SK-N-SH (cell line): ENCODE data around the gene GAR1. TPM values are rescaled to one million over a fixed set of nuclear protein-coding genes. Genes with fewer than 3 reads are reported as not detected.

Experiments used
- CTCF ChIA-PET: fragments of 300-600, 350-600 bp; formaldehyde crosslinking; extraction: SDS; loops from one replicate; lab custom pipeline; 2021; lab: Yijun Ruan, JAX
- POLR2A ChIA-PET: fragments of 350-600 bp; sonication (Branson Sonifier 250); formaldehyde crosslinking; extraction: SDS; loops from one replicate; lab custom pipeline; 2020; ENCODE audit warnings: antibody characterized with exemption, inconsistent platforms; lab: Yijun Ruan, JAX
- DNase-seq: peaks from one replicate; pipeline ENCODE4 v3.0.0; 2012
- H2AFZ ChIP-seq: fragments of 200-600 bp; sonication (generic); 2 replicates; pipeline ENCODE4 v1.8.1; 2016; ENCODE audit warnings: antibody characterized with exemption, mild to moderate bottlenecking, low read depth
- H3F3A ChIP-seq: fragments of 200-600 bp; sonication (generic); replicated peaks from 2 replicates; pipeline ENCODE3; 2016; ENCODE audit warnings: antibody characterized with exemption, mild to moderate bottlenecking; ENCODE audit not compliant: insufficient read depth
- H3K27ac ChIP-seq, 2 experiments: fragments of 200-500 bp in 1 of 2; fragments of 200-600 bp in 1 of 2; sonication (Bioruptor generic) in 1 of 2; sonication (generic), shearing (Covaris generic) in 1 of 2; 2 replicates each; pipeline versions ENCODE4 v1.5.1 to v1.6.1; 2014 to 2016; ENCODE audit warnings: low read depth in 2 of 2, inconsistent platforms in 1 of 2, low read length in 1 of 2, mild to moderate bottlenecking in 1 of 2, mixed read lengths in 1 of 2
- H3K27me3 ChIP-seq: fragments of 200-600 bp; sonication (generic), shearing (Covaris generic); 2 replicates; pipeline ENCODE4 v1.6.1; 2016; ENCODE audit warnings: mixed run types; ENCODE audit not compliant: insufficient read depth
- H3K36me3 ChIP-seq, 2 experiments: fragments of 200-500 bp in 1 of 2; fragments of 200-600 bp in 1 of 2; sonication (Bioruptor generic) in 1 of 2; sonication (generic) in 1 of 2; replicated peaks in 1 of 2; 2 replicates each; pipeline versions ENCODE3 to v1.5.1; 2014 to 2016; ENCODE audit warnings: low read length in 1 of 2, mild to moderate bottlenecking in 1 of 2; ENCODE audit not compliant: insufficient read depth in 2 of 2, control insufficient read depth in 1 of 2
- H3K4me1 ChIP-seq, 2 experiments: fragments of 200-500 bp in 1 of 2; fragments of 200-600 bp in 1 of 2; sonication (Bioruptor generic) in 1 of 2; sonication (generic), shearing (Covaris generic) in 1 of 2; 2 replicates each; pipeline versions ENCODE4 v1.5.1 to v1.6.1; 2014 to 2016; ENCODE audit warnings: low read depth in 1 of 2, low read length in 1 of 2, mixed run types in 1 of 2; ENCODE audit not compliant: insufficient read depth in 2 of 2, control insufficient read depth in 1 of 2
- H3K4me2 ChIP-seq: fragments of 200-600 bp; sonication (generic), shearing (Covaris generic); 2 replicates; pipeline ENCODE4 v1.6.1; 2017; ENCODE audit warnings: mixed run types
- H3K4me3 ChIP-seq, 2 experiments: fragments of 200-500 bp in 1 of 2; fragments of 200-600 bp in 1 of 2; sonication (Bioruptor generic) in 1 of 2; sonication (generic), shearing (Covaris generic) in 1 of 2; 2 replicates each; pipeline versions ENCODE4 v1.5.1 to v1.8.1; 2014 to 2016; ENCODE audit warnings: low read depth in 2 of 2, inconsistent platforms in 1 of 2, low read length in 1 of 2, mild to moderate bottlenecking in 1 of 2, mixed read lengths in 1 of 2, moderate library complexity in 1 of 2
- H3K79me2 ChIP-seq: fragments of 200-600 bp; sonication (generic); 2 replicates; pipeline ENCODE4 v1.8.1; 2017; ENCODE audit warnings: mild to moderate bottlenecking; ENCODE audit not compliant: insufficient read depth
- H3K9ac ChIP-seq: fragments of 200-600 bp; sonication (generic); 2 replicates; pipeline ENCODE4 v1.6.1; 2017; ENCODE audit warnings: mixed run types
- H3K9me2 ChIP-seq: fragments of 200-600 bp; sonication (generic); 2 replicates; pipeline ENCODE4 v1.6.1; 2017; ENCODE audit warnings: mixed run types
- H3K9me3 ChIP-seq: fragments of 200-600 bp; sonication (generic); 2 replicates; pipeline ENCODE4 v1.6.1; 2017; ENCODE audit warnings: mixed run types, mild to moderate bottlenecking, moderate library complexity
- H4K20me1 ChIP-seq: fragments of 200-600 bp; sonication (generic); 2 replicates; pipeline ENCODE4 v1.6.1; 2017; ENCODE audit warnings: mild to moderate bottlenecking, mixed run types; ENCODE audit not compliant: insufficient read depth
- CHD2 ChIP-seq: fragments of 150-350 bp; IDR thresholded peaks from 2 replicates; pipeline ENCODE4 v1.6.1; 2018; ENCODE audit warnings: low read length; ENCODE audit not compliant: partially characterized antibody
- ELF1 ChIP-seq: IDR thresholded peaks from 2 replicates; pipeline ENCODE4 v1.4.0; 2012
- EP300 ChIP-seq, 2 experiments: IDR thresholded peaks; 2 replicates each; pipeline versions ENCODE4 v1.4.0 to v1.6.1; 2012; ENCODE audit warnings: borderline replicate concordance in 1 of 2, low read depth in 1 of 2, low read length in 1 of 2
- EZH2phosphoT487 ChIP-seq: fragments of 200-600 bp; sonication (generic); IDR thresholded peaks from 2 replicates; pipeline ENCODE4 v1.6.1; 2017; ENCODE audit warnings: low read depth, mixed run types, mild to moderate bottlenecking, antibody characterized with exemption, moderate library complexity, borderline replicate concordance
- FOXJ3 ChIP-seq: sonication (generic); formaldehyde crosslinking; IDR thresholded peaks from 2 replicates; pipeline ENCODE4 v1.5.1; 2020; ENCODE audit warnings: mild to moderate bottlenecking, missing genetic modification reagents
- GABPA ChIP-seq: IDR thresholded peaks from 2 replicates; pipeline ENCODE4 v1.4.0; 2012; ENCODE audit warnings: low read depth, mild to moderate bottlenecking
- GATA2 ChIP-seq: sonication (generic); formaldehyde crosslinking; IDR thresholded peaks from 2 replicates; pipeline ENCODE4 v1.5.0; 2020; ENCODE audit warnings: mild to moderate bottlenecking, missing genetic modification reagents
- JUND ChIP-seq: IDR thresholded peaks from 2 replicates; pipeline ENCODE4 v1.4.0; 2012
- MEF2A ChIP-seq: IDR thresholded peaks from 2 replicates; pipeline ENCODE4 v1.4.0; 2012; ENCODE audit warnings: low read depth, borderline replicate concordance
- MXI1 ChIP-seq: IDR thresholded peaks from 2 replicates; pipeline ENCODE4 v1.6.1; 2012; ENCODE audit warnings: mild to moderate bottlenecking, low read depth, low read length, improper control_type of control experiment
- POLR2AphosphoS5 ChIP-seq: IDR thresholded peaks from 2 replicates; pipeline ENCODE4 v1.6.1; 2012; ENCODE audit warnings: low read depth, low read length
- RAD21 ChIP-seq: IDR thresholded peaks from 2 replicates; pipeline ENCODE4 v1.6.1; 2012; ENCODE audit warnings: mild to moderate bottlenecking, low read length
- RCOR1 ChIP-seq: fragments of 150-350 bp; IDR thresholded peaks from 2 replicates; pipeline ENCODE4 v1.6.1; 2017; ENCODE audit warnings: antibody characterized with exemption, low read length
- REST ChIP-seq: IDR thresholded peaks from 2 replicates; pipeline ENCODE4 v1.6.1; 2012; ENCODE audit warnings: mild to moderate bottlenecking, low read depth, low read length, moderate library complexity
- RFX5 ChIP-seq: IDR thresholded peaks from 2 replicates; pipeline ENCODE4 v1.6.1; 2012; ENCODE audit warnings: mild to moderate bottlenecking, improper control_type of control experiment, low read length
- RXRA ChIP-seq: IDR thresholded peaks from 2 replicates; pipeline ENCODE4 v1.4.0; 2012; ENCODE audit warnings: low read depth, mild to moderate bottlenecking, borderline replicate concordance
- SMC3 ChIP-seq: IDR thresholded peaks from 2 replicates; pipeline ENCODE4 v1.6.1; 2012; ENCODE audit warnings: low read depth, low read length, improper control_type of control experiment
- TCF12 ChIP-seq: IDR thresholded peaks from 2 replicates; pipeline ENCODE4 v1.4.0; 2012
- YY1 ChIP-seq: IDR thresholded peaks from 2 replicates; pipeline ENCODE4 v1.4.0; 2012; ENCODE audit warnings: low read depth, mild to moderate bottlenecking
- WGBS: methylation state at CpG from one replicate; pipeline ENCODE4 v1.1.6; 2017; ENCODE audit warnings: low lambda C conversion rate; 5-methylcytosine and 5-hydroxymethylcytosine counted together
- polyA plus RNA-seq, 3 experiments: library from polyadenylated mRNA; depleted of rRNA; stranded (reverse); fragments of >200 nt; gene quantifications; 2 replicates each; pipeline ENCODE4 v1.2.3, GENCODE V29; 2012
- TF ChIP-seq, protein P1 (sequence below): IDR thresholded peaks from 2 replicates; pipeline ENCODE4 v1.4.0; 2012; ENCODE audit warnings: low read depth, borderline replicate concordance
- TF ChIP-seq, protein P2 (sequence below): fragments of 150-350 bp; IDR thresholded peaks from 2 replicates; pipeline ENCODE4 v1.6.1; 2016; ENCODE audit warnings: mild to moderate bottlenecking, low read depth, low read length

Gene GAR1
- polyA plus RNA-seq, 1 of the 3 experiments (the other 2 are of a cell fraction): 40.5 TPM

DNA sequence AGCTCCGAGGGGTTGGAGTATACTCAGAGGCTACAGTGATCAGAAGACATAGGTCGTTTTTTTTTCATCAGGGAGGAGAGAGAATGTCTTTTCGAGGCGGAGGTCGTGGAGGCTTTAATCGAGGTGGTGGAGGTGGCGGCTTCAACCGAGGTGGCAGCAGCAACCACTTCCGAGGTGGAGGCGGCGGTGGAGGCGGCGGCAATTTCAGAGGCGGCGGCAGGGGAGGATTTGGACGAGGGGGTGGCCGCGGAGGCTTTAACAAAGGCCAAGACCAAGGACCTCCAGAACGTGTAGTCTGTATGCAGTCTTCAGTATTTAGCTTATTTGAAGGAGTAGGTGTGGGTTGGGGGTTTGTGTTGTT is 500 bp downstream of the GAR1 start:
- H3K79me2 ChIP-seq: peaks cover 56% of the 10 kb centered on the region
- POLR2A ChIA-PET: no interaction called here

DNA sequence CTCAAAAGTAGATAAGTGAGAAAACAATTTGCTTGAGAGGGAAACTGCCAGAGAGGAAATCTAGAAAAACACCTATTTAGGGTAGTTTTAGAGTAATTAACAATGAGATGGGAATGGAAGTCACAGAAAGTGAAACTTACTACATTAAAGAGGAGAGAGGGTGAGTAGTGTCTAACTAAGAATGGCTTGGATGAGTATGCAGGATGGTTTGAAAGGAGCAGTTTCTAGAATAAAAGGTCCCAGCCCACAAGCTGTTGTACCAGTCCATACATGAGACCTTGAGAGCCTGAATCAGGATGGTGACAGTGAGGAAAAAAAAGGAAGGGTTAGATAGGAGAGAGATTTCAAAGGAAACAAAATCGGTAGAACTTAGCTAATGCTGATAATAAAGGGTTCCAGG is 1.3 kb downstream of the GAR1 start:
- Histone ChIP-seq H3F3A (no peaks in the 10 kb centered on the region), H3K27me3 (no peaks in the 10 kb centered on the region), H3K4me2 (peak overlapping the region; percentile 93), H3K9me2 (no peaks in the 10 kb centered on the region), H2AFZ (no peak overlapping the region), H3K27ac (no peak overlapping the region), H3K9ac (peak overlapping the region; percentile 88; the same call in 1 of the 2 replicates), H4K20me1 (no peaks in the 10 kb centered on the region), H3K79me2 (peaks cover 60% of the 10 kb centered on the region), H3K4me3 (peak overlapping the region; percentile 91 to 100), H3K36me3 (peaks cover 38 to 42% of the 10 kb centered on the region in 2 experiments), H3K9me3 (no peaks in the 10 kb centered on the region), H3K4me1 (peaks cover 5 to 11% of the 10 kb centered on the region in 2 experiments; a peak in 3 of 4 replicates)
- CTCF ChIA-PET: interaction anchor here (0.6 to 3.0 kb wide), 2 partner anchors 10 to 384 kb away, joined by 5 to 17 read pairs; no protein-coding TSS in a partner anchor
- WGBS: 0% methylated on average over 1 of the region's 1 CpG
- POLR2A ChIA-PET: no interaction called here
- DNase-seq: no peak
- TF ChIP-seq POLR2AphosphoS5 (no peak), SMC3 (no peak), REST (no peak), RXRA (no peak), JUND (no peak), EZH2phosphoT487 (no peak), YY1 (no peak), ELF1 (no peak), GATA2 (CRISPR knock-in tag) (no peak), FOXJ3 (no peak), MEF2A (no peak), RAD21 (no peak), GABPA (no peak), EP300 (IDR thresholded peaks at IDR 0.05; ENCODE audit: borderline replicate concordance in 1 of 2, low read depth in 1 of 2, low read length in 1 of 2) (no peak), MXI1 (no peak), CHD2 (no peak), RFX5 (no peak)
- TF ChIP-seq, protein P1, sequence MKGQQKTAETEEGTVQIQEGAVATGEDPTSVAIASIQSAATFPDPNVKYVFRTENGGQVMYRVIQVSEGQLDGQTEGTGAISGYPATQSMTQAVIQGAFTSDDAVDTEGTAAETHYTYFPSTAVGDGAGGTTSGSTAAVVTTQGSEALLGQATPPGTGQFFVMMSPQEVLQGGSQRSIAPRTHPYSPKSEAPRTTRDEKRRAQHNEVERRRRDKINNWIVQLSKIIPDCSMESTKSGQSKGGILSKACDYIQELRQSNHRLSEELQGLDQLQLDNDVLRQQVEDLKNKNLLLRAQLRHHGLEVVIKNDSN: no peak

More for the DNA sequence above, 500 bp downstream of the GAR1 start:
- H3K4me2 ChIP-seq: peak overlapping the region; percentile 93
- peaks cover 5 to 11% of the 10 kb centered on the region in 2 experiments; a peak in 3 of 4 replicates for H3K4me1 ChIP-seq
- peak overlapping the region; percentile 88 for H3K9ac ChIP-seq
- H3K27ac ChIP-seq: peak overlapping the region; percentile 88 to 94
- 1% methylated on average over 19 of the region's 19 CpGs for WGBS
- H3F3A ChIP-seq: no peaks in the 10 kb centered on the region
- CTCF ChIA-PET: interaction anchor here (2.1 to 3.0 kb wide), 2 partner anchors 10 to 383 kb away, joined by 8 to 17 read pairs; partner anchors contain the start of gene SEC24B
- no peaks in the 10 kb centered on the region for H3K27me3 ChIP-seq
- H3K9me2 ChIP-seq: no peaks in the 10 kb centered on the region
- TF ChIP-seq RXRA (no peak), RCOR1 (no peak), RFX5 (no peak), FOXJ3 (no peak), MXI1 (no peak), TCF12 (no peak), POLR2AphosphoS5 (no peak), GATA2 (CRISPR knock-in tag) (no peak), JUND (no peak)
- TF ChIP-seq, protein P1: no peak
- TF ChIP-seq, protein P2, sequence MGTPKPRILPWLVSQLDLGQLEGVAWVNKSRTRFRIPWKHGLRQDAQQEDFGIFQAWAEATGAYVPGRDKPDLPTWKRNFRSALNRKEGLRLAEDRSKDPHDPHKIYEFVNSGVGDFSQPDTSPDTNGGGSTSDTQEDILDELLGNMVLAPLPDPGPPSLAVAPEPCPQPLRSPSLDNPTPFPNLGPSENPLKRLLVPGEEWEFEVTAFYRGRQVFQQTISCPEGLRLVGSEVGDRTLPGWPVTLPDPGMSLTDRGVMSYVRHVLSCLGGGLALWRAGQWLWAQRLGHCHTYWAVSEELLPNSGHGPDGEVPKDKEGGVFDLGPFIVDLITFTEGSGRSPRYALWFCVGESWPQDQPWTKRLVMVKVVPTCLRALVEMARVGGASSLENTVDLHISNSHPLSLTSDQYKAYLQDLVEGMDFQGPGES: no peak
- DNase-seq: no peak
- peak overlapping the region; percentile 98 for H2AFZ ChIP-seq
- H3K4me3 ChIP-seq: peak overlapping the region; percentile 91 to 100
- H4K20me1 ChIP-seq: no peaks in the 10 kb centered on the region
- H3K36me3 ChIP-seq: peaks cover 33 to 35% of the 10 kb centered on the region in 2 experiments
- H3K9me3 ChIP-seq: no peaks in the 10 kb centered on the region
